ENCODE results near the gene IL23A.
"Not testable (repeated sequence)": the region's sequence is repeated elsewhere in the genome, so short reads cannot be mapped to it uniquely, and the experiment has no call there.

The IL23A gene

DNA sequence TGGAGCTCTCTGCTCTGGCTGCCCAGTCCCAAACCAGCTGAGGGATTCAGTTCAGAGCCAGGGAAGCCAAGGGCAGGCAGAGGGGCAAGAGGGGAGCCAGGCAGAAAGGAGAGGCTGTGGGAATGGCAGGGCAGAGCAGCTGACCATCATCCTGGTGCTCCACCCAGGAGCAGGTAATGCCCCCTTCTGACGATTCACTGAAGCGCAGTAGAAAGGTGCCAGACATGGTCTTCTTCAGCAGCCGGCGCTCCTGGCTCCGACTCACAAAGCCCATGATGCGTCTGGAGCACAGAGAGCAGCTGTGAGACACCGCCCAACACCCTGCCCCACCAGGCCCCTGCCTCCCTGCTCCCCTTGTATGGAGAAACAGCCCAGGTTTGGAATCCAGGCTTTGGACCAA lies 8.0 kb downstream of the IL23A start:
- no peak for TF ChIP-seq POLR2AphosphoS5 (IDR thresholded peaks at IDR 0.05; ENCODE audit: low read depth, low read length)
- TF ChIP-seq POLR2A (IDR thresholded peaks at IDR 0.05; ENCODE audit: low read depth, low read length), result no peak
- TF ChIP-seq TAF1 (IDR thresholded peaks at IDR 0.05; ENCODE audit: borderline replicate concordance, low read depth, low read length), result no peak
- DNase-seq (ENCODE audit: insufficient read length), result no peak
- FAIRE-seq, result no peak

DNA sequence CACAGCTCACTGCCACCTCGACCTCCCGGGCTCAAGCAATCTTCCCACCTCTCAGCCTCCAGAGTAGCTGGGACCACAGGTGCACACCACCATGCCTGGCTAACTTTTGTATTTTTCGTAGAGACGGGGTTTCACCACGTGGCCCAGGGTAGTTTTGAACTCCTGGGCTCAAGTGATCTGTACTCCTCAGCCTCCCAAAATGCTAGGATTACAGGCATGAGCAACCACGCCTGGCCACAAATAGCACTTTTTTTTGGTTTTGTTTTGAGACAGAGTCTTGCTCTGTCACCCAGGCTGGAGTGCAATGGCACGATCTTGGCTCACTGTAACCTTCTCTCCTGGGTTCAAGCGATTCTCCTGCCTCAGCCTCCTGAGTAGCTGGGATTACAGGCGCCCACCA lies 8.6 kb downstream of the IL23A start:
- not testable (repeated sequence) for FAIRE-seq; DNase-seq (ENCODE audit: insufficient read length)

DNA sequence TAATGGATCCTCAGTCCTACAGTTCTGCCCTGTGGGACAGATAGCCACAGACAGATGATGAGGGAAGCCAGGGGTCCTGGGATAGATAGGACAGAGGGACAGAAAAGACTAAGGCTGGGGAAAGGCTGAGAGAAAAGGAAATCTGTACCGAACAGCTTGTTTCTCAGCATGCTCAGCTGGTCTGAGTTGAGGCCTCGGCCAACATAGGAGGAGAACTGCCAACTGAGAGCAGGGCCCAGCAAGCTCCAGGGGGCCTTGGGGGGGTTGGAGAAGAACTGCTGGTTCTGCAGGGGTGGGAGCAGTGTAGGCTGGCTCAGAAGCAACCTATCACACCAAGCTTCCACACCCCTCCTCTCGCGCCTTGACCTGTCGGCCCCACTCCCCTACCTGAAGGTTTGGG lies 10.1 kb downstream of the IL23A start:
- FAIRE-seq (no peak), DNase-seq (ENCODE audit: insufficient read length) (no peak)
- TF ChIP-seq TAF1 (IDR thresholded peaks at IDR 0.05; ENCODE audit: borderline replicate concordance, low read depth, low read length) (no peak), POLR2A (IDR thresholded peaks at IDR 0.05; ENCODE audit: low read depth, low read length) (no peak), POLR2AphosphoS5 (IDR thresholded peaks at IDR 0.05; ENCODE audit: low read depth, low read length) (no peak)

GRCh38 chr12:56350662-56351061 lies 12.0 kb downstream of the IL23A start:
- TF ChIP-seq TAF1 (IDR thresholded peaks at IDR 0.05; ENCODE audit: borderline replicate concordance, low read depth, low read length) (no peak), POLR2AphosphoS5 (IDR thresholded peaks at IDR 0.05; ENCODE audit: low read depth, low read length) (no peak)
- DNase-seq (ENCODE audit: insufficient read length) (no peak), FAIRE-seq (no peak)

DNA sequence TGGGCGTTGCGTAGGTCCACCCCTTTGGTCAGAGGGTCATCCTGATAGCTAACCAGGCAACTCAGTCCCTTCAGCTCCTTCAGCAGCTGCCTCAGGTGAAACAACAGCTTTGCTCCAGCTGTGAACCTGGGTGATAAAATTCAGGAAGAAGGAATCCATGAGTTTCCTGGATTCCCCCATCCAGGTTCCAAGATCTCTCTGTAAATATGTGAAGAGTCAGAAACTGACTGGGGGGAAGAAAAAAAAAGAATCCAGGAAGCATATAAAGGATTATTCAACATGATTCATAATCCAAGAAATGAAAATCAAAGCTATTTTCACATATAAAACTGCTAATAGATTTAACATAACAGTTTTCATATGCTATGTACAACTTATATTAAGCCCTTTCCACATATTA lies 12.6 kb downstream of the IL23A start:
- FAIRE-seq, result no peak
- TF ChIP-seq POLR2AphosphoS5 (IDR thresholded peaks at IDR 0.05; ENCODE audit: low read depth, low read length) (no peak), POLR2A (IDR thresholded peaks at IDR 0.05; ENCODE audit: low read depth, low read length) (no peak), TAF1 (IDR thresholded peaks at IDR 0.05; ENCODE audit: borderline replicate concordance, low read depth, low read length) (no peak)
- no peak for DNase-seq (ENCODE audit: insufficient read length)

GRCh38 chr12:56358836-56359532 lies 20.3 kb downstream of the IL23A start:
- FAIRE-seq, result no peak
- TF ChIP-seq POLR2AphosphoS5 (IDR thresholded peaks at IDR 0.05; ENCODE audit: low read depth, low read length) (no peak), TAF1 (IDR thresholded peaks at IDR 0.05; ENCODE audit: borderline replicate concordance, low read depth, low read length) (no peak), POLR2A (IDR thresholded peaks at IDR 0.05; ENCODE audit: low read depth, low read length) (no peak)
- no peak for DNase-seq (ENCODE audit: insufficient read length)

GRCh38 chr12:56359851-56360767 lies 21.4 kb downstream of the IL23A start, which contains the start of gene STAT2:
TSS of gene STAT2 (minus strand) at chr12:56360107. CDS start at chr12:56356571, 3,536 bp downstream.
- FAIRE-seq, result peak; percentile 93
- DNase-seq (ENCODE audit: insufficient read length), result peak; percentile 81
- TF ChIP-seq TAF1 (IDR thresholded peaks at IDR 0.05; ENCODE audit: borderline replicate concordance, low read depth, low read length), result peak; percentile 81
- TF ChIP-seq POLR2A (IDR thresholded peaks at IDR 0.05; ENCODE audit: low read depth, low read length), result peak; percentile 82; the same call in 1 of the 2 replicates
- TF ChIP-seq POLR2AphosphoS5 (IDR thresholded peaks at IDR 0.05; ENCODE audit: low read depth, low read length), result peak; percentile 80

DNA sequence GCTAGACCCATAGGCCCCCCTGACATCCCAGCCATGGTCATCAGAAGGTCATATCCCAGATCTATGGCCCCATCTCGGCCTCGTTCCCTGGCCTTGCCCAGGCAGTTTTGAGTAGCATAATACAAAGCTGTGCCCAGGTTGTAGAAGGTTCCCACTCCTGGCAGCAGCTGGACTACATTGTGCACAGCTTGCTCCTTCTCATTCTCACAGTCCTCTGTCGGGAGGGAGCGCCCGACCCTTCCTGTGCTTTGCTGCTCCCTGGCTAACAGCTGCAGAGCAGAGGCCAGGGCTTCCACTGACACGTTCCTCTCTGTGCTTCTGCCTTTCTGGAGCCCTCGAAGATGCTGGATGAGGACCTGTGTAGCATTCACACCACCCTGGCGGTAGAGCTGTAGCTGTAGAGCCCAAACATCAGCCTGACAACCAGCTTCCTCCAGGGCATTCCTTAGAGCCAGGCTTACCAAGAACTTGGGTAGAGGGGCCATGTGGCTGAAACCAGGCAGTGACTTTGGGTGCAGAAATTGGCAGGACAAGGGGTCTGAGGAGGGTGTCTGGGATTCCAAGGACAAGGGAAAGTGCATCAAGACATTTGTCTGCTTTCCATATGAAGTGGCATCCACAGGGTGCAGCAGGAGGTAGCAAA lies 22.9 kb downstream of the IL23A start:
- DNase-seq (ENCODE audit: insufficient read length) (no peak), FAIRE-seq (no peak)
- TF ChIP-seq POLR2AphosphoS5 (IDR thresholded peaks at IDR 0.05; ENCODE audit: low read depth, low read length) (no peak), POLR2A (IDR thresholded peaks at IDR 0.05; ENCODE audit: low read depth, low read length) (no peak)

DNA sequence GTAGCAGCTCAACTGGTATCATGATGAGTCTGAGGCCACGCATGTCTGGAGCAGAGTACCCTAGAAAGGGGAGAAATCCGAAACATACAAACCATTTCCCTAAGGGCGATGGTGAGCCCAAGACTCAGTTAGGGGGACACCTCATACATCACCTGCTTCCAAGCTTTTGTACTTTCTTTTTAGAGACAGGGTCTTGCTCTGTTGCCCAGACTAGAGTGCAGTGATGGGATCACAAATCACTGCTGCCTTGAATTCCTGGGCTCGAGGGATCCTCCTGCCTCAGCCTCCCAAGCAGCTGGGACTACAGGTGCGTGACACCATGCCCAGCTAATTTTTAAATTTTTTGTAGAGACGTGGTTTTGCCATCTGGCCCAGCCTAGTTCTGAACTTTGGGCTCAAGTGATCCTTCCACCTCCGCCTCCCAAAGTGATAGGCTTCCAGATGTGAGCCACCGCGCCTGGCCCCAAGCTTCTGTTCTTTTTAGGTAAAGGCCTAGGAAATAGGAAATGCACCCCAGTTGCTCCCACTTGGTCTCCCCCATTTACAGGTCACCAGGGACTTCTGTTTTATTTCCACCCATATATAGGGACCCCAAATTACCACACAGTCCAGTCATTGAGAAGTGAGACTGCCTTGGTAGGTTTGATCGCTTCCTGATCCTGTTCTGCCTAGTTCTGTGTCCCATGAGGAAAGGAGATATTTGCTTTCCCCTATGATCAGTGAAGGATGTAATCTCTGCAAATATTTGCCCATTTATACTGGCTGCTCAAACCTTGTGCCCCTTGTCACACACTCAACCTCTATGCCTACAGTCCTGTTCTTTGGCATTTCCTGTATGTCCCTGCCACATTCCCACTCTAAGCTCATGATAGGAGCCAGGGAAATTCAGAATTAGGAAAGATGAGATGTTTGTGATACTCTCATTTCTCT lies 23.7 kb downstream of the IL23A start, which contains the start of gene APOF:
APOF (minus strand) TSS at position 728 of the 930 bp plus-strand sequence; CDS start at position 616, 112 bp downstream.
- FAIRE-seq, result no peak
- TF ChIP-seq TAF1 (IDR thresholded peaks at IDR 0.05; ENCODE audit: borderline replicate concordance, low read depth, low read length) (no peak), POLR2A (IDR thresholded peaks at IDR 0.05; ENCODE audit: low read depth, low read length) (no peak), POLR2AphosphoS5 (IDR thresholded peaks at IDR 0.05; ENCODE audit: low read depth, low read length) (no peak)
- no peak for DNase-seq (ENCODE audit: insufficient read length)

DNA sequence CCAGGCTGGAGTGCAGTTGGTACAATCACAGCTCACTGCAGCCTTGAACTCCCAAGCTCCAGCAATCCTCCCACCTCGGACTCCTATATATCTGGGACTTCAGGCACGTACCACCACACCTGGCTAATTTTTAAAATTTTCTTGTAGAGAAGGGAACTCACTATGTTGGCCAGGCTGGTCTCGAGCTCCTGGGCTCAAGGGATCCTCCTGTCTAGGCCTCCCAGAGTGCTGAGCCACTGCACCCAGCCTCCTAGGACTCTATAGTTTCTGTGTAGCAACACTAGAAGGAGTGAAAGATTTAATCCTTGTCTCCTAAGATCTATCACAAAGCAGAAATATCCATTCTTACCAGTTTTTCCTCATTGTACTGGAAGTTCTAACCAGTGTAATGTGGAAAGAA lies 28.3 kb downstream of the IL23A start:
- no peak for FAIRE-seq
- no peak for DNase-seq (ENCODE audit: insufficient read length)
- TF ChIP-seq POLR2A (IDR thresholded peaks at IDR 0.05; ENCODE audit: low read depth, low read length) (no peak), TAF1 (IDR thresholded peaks at IDR 0.05; ENCODE audit: borderline replicate concordance, low read depth, low read length) (no peak), POLR2AphosphoS5 (IDR thresholded peaks at IDR 0.05; ENCODE audit: low read depth, low read length) (no peak)

GRCh38 chr12:56373515-56373914 lies 34.8 kb downstream of the IL23A start:
- no peak for TF ChIP-seq TAF1 (IDR thresholded peaks at IDR 0.05; ENCODE audit: borderline replicate concordance, low read depth, low read length)
- no peak for TF ChIP-seq POLR2A (IDR thresholded peaks at IDR 0.05; ENCODE audit: low read depth, low read length)
- no peak for TF ChIP-seq POLR2AphosphoS5 (IDR thresholded peaks at IDR 0.05; ENCODE audit: low read depth, low read length)
- no peak for FAIRE-seq
- no peak for DNase-seq (ENCODE audit: insufficient read length)
